H1 (cell line): ENCODE measurements around the gene PACC1. TPM values are rescaled to one million over a fixed set of nuclear protein-coding genes. Genes with fewer than 3 reads are reported as not detected.

ENCODE experiments used
- CTCF ChIA-PET: fragments of 300-600 bp; sonication (Branson Sonifier 250); formaldehyde crosslinking; loops from one replicate; lab custom pipeline; 2021; ENCODE audit not compliant: partially characterized antibody; lab: Charles Lee
- POLR2A ChIA-PET: fragments of 300-600 bp; sonication (Branson Sonifier 250); formaldehyde crosslinking; loops from one replicate; lab custom pipeline; 2021; ENCODE audit warnings: inconsistent platforms; ENCODE audit not compliant: partially characterized antibody; lab: Charles Lee
- DNase-seq, 2 experiments: peaks; one replicate each; pipeline versions ENCODE4 v3.0.0 to v3.0.0-alpha.2; 2010 to 2022; ENCODE audit warnings: low spot score in 2 of 2, low read depth in 1 of 2, mixed read lengths in 1 of 2
- FAIRE-seq: peaks from 2 replicates; lab custom pipeline; 2011; peaks lifted over from hg19 to GRCh38; lab: Jason Lieb, UNC
- H2AFZ ChIP-seq: 2 replicates; pipeline ENCODE4 v1.8.1; 2012; ENCODE audit warnings: low read length, inconsistent platforms
- H2AK5ac ChIP-seq: 2 replicates; pipeline ENCODE4 v1.6.1; 2013; ENCODE audit warnings: low read depth, low read length
- H2BK120ac ChIP-seq: replicated peaks from 2 replicates; pipeline ENCODE3; 2013; ENCODE audit warnings: low read depth, low read length, inconsistent platforms
- H2BK12ac ChIP-seq: 2 replicates; pipeline ENCODE4 v1.6.1; 2013; ENCODE audit warnings: low read depth, low read length
- H2BK15ac ChIP-seq: 2 replicates; pipeline ENCODE4 v1.6.1; 2013; ENCODE audit warnings: low read length
- H2BK20ac ChIP-seq: 2 replicates; pipeline ENCODE4 v1.6.1; 2013; ENCODE audit warnings: low read length
- H2BK5ac ChIP-seq: 2 replicates; pipeline ENCODE4 v1.6.1; 2013; ENCODE audit warnings: low read depth, low read length
- H3K14ac ChIP-seq: 2 replicates; pipeline ENCODE4 v1.6.1; 2013; ENCODE audit warnings: inconsistent platforms; ENCODE audit not compliant: insufficient read length
- H3K18ac ChIP-seq: 2 replicates; pipeline ENCODE4 v1.6.1; 2013; ENCODE audit warnings: low read length; ENCODE audit errors: extremely low read depth
- H3K23ac ChIP-seq: 2 replicates; pipeline ENCODE4 v1.6.1; 2013; ENCODE audit warnings: inconsistent platforms; ENCODE audit not compliant: insufficient read length
- H3K23me2 ChIP-seq: 2 replicates; pipeline ENCODE4 v1.6.1; 2013; ENCODE audit warnings: low read depth, low read length
- H3K27ac ChIP-seq: 2 replicates; pipeline ENCODE4 v1.6.1; 2011; ENCODE audit warnings: low read depth, low read length, inconsistent platforms
- H3K27me3 ChIP-seq, 4 experiments: replicated peaks in 1 of 4; 1 replicate in 1 of 4; 2 replicates in 3 of 4; pipeline versions ENCODE4 v1.6.1 to v1.8.1; 2011 to 2013; ENCODE audit warnings: low read length in 3 of 4, mild to moderate bottlenecking in 3 of 4, inconsistent platforms in 2 of 4, mixed read lengths in 2 of 4, moderate library complexity in 1 of 4; ENCODE audit not compliant: control insufficient read depth in 3 of 4, insufficient read depth in 3 of 4; ENCODE audit errors: extremely low read depth in 1 of 4
- H3K36me3 ChIP-seq, 4 experiments: 2 replicates each; pipeline versions ENCODE4 v1.6.1 to v1.8.1; 2011 to 2013; ENCODE audit warnings: mild to moderate bottlenecking in 4 of 4, low read length in 3 of 4, moderate library complexity in 2 of 4, control low read depth in 1 of 4, inconsistent platforms in 1 of 4; ENCODE audit not compliant: insufficient read depth in 4 of 4, control insufficient read depth in 2 of 4
- H3K4ac ChIP-seq: replicated peaks from 2 replicates; pipeline ENCODE3; 2013; ENCODE audit warnings: low read length, low read depth, mixed read lengths, inconsistent platforms; ENCODE audit not compliant: insufficient read length
- H3K4me1 ChIP-seq, 4 experiments: replicated peaks in 1 of 4; 1 replicate in 1 of 4; 2 replicates in 3 of 4; pipeline versions ENCODE4 v1.6.1 to v1.8.1; 2011 to 2013; ENCODE audit warnings: low read length in 3 of 4, inconsistent platforms in 2 of 4, mixed read lengths in 1 of 4; ENCODE audit not compliant: insufficient read depth in 4 of 4, control insufficient read depth in 3 of 4
- H3K4me2 ChIP-seq, 2 experiments: 2 replicates each; pipeline versions ENCODE4 v1.6.1 to v1.8.1; 2011 to 2013; ENCODE audit warnings: low read depth in 2 of 2, low read length in 2 of 2, control low read depth in 1 of 2, inconsistent platforms in 1 of 2, mild to moderate bottlenecking in 1 of 2; ENCODE audit not compliant: insufficient read depth in 1 of 2
- H3K4me3 ChIP-seq, 4 experiments: fragments of 200-600, 300-600 bp in 1 of 4; sonication (generic), shearing (Covaris generic), sonication (Bioruptor Twin) in 1 of 4; 2 replicates each; pipeline versions ENCODE4 v1.5.1 to v1.8.1; 2011 to 2016; ENCODE audit warnings: low read length in 4 of 4, low read depth in 3 of 4, control low read depth in 2 of 4, inconsistent platforms in 2 of 4, mild to moderate bottlenecking in 2 of 4, mixed read lengths in 1 of 4, moderate library complexity in 1 of 4; ENCODE audit not compliant: insufficient read depth in 2 of 4; ENCODE audit errors: extremely low read depth in 1 of 4
- H3K56ac ChIP-seq: replicated peaks from 2 replicates; pipeline ENCODE3; 2013; ENCODE audit warnings: low read depth, mild to moderate bottlenecking, mixed read lengths, low read length, inconsistent platforms; ENCODE audit not compliant: insufficient read length
- H3K79me1 ChIP-seq: 2 replicates; pipeline ENCODE4 v1.6.1; 2013; ENCODE audit warnings: low read depth, low read length, control low read depth
- H3K79me2 ChIP-seq, 2 experiments: 2 replicates each; pipeline versions ENCODE4 v1.6.1 to v1.8.1; 2012 to 2013; ENCODE audit warnings: low read length in 2 of 2, mild to moderate bottlenecking in 2 of 2, inconsistent platforms in 1 of 2; ENCODE audit not compliant: insufficient read depth in 2 of 2, control insufficient read depth in 1 of 2
- H3K9ac ChIP-seq, 4 experiments: replicated peaks in 1 of 4; 1 replicate in 1 of 4; 2 replicates in 3 of 4; pipeline versions ENCODE4 v1.6.1 to v1.8.1; 2011 to 2013; ENCODE audit warnings: low read depth in 3 of 4, low read length in 3 of 4, control low read depth in 2 of 4, mild to moderate bottlenecking in 2 of 4, moderate library complexity in 2 of 4, inconsistent platforms in 1 of 4; ENCODE audit errors: extremely low read depth in 1 of 4
- H3K9me3 ChIP-seq, 2 experiments: 2 replicates each; pipeline versions ENCODE4 v1.6.1 to v1.8.1; 2012 to 2013; ENCODE audit warnings: mild to moderate bottlenecking in 2 of 2, moderate library complexity in 2 of 2, control low read depth in 1 of 2, inconsistent platforms in 1 of 2, low read depth in 1 of 2, low read length in 1 of 2, mixed read lengths in 1 of 2; ENCODE audit not compliant: insufficient read depth in 2 of 2
- H4K20me1 ChIP-seq, 2 experiments: replicated peaks in 1 of 2; 2 replicates each; pipeline versions ENCODE3 to v1.8.1; 2011 to 2013; ENCODE audit warnings: inconsistent platforms in 2 of 2, low read length in 2 of 2, mild to moderate bottlenecking in 1 of 2; ENCODE audit not compliant: insufficient read depth in 2 of 2, control insufficient read depth in 1 of 2
- H4K5ac ChIP-seq: 2 replicates; pipeline ENCODE4 v1.6.1; 2013; ENCODE audit warnings: low read length, low read depth, mixed read lengths, inconsistent platforms; ENCODE audit not compliant: insufficient read length
- H4K8ac ChIP-seq: 2 replicates; pipeline ENCODE4 v1.8.0; 2013; ENCODE audit warnings: mild to moderate bottlenecking, moderate library complexity, low read length, inconsistent platforms; ENCODE audit not compliant: insufficient read depth; ENCODE audit errors: extremely low read depth
- H4K91ac ChIP-seq: replicated peaks from 2 replicates; pipeline ENCODE3; 2013; ENCODE audit warnings: low read length, mixed read lengths, inconsistent platforms; ENCODE audit not compliant: insufficient read length
- BRCA1 ChIP-seq: IDR thresholded peaks from 2 replicates; pipeline ENCODE4 v1.6.1; 2012; ENCODE audit warnings: low read depth, low read length, improper control_type of control experiment
- HDAC2 ChIP-seq, 2 experiments: fragments of 300-600 bp in 1 of 2; sonication (generic) in 1 of 2; IDR thresholded peaks; 2 replicates each; pipeline ENCODE4 v1.6.1; 2011 to 2012; ENCODE audit warnings: low read depth in 2 of 2, low read length in 2 of 2, mild to moderate bottlenecking in 2 of 2, moderate library complexity in 2 of 2, borderline replicate concordance in 1 of 2, inconsistent platforms in 1 of 2
- KDM1A ChIP-seq: fragments of 200-600, 300-600 bp; sonication (generic); IDR thresholded peaks from 2 replicates; pipeline ENCODE4 v1.7.1; 2016; ENCODE audit warnings: mild to moderate bottlenecking, low read length, borderline replicate concordance
- KDM4A ChIP-seq: IDR thresholded peaks from one replicate; pipeline ENCODE4 v1.7.1; 2012; ENCODE audit warnings: low read depth, mild to moderate bottlenecking, moderate library complexity, low read length, inconsistent platforms; ENCODE audit not compliant: severe bottlenecking
- MAX ChIP-seq: IDR thresholded peaks from 2 replicates; pipeline ENCODE4 v1.6.1; 2012; ENCODE audit warnings: inconsistent platforms
- POLR2A ChIP-seq, 2 experiments: IDR thresholded peaks; 1 replicate in 1 of 2; 2 replicates in 1 of 2; pipeline ENCODE4 v1.6.1; 2011; ENCODE audit warnings: low read depth in 2 of 2, low read length in 2 of 2, mild to moderate bottlenecking in 2 of 2; ENCODE audit errors: control extremely low read depth in 1 of 2
- POLR2AphosphoS5 ChIP-seq: IDR thresholded peaks from 2 replicates; pipeline ENCODE4 v1.6.1; 2011; ENCODE audit warnings: low read depth, low read length
- RAD21 ChIP-seq, 2 experiments: IDR thresholded peaks in 1 of 2; conservative IDR thresholded peaks in 1 of 2; 2 replicates each; pipeline ENCODE4 v1.6.1; 2011; ENCODE audit warnings: low read depth in 2 of 2, low read length in 2 of 2, improper control_type of control experiment in 1 of 2, inconsistent platforms in 1 of 2, mild to moderate bottlenecking in 1 of 2, moderate library complexity in 1 of 2
- TAF7 ChIP-seq: optimal IDR thresholded peaks from 2 replicates; pipeline ENCODE3; 2011; ENCODE audit warnings: low read depth, mild to moderate bottlenecking, inconsistent platforms, low read length, moderate library complexity, borderline replicate concordance
- ZNF274 ChIP-seq: IDR thresholded peaks from 2 replicates; pipeline ENCODE4 v1.7.0; 2012; ENCODE audit warnings: low read length, borderline replicate concordance; ENCODE audit errors: extremely low read depth
- WGBS, 2 experiments: shearing (Covaris generic) in 1 of 2; methylation state at CpG; one replicate each; pipeline versions ENCODE4 v1.1.6 to v1.1.7; 2013 to 2015; ENCODE audit warnings: low lambda C conversion rate in 2 of 2, mixed read lengths in 2 of 2, inconsistent platforms in 1 of 2, low coverage in 1 of 2, missing lambda C conversion rate in 1 of 2; ENCODE audit not compliant: insufficient replicate concordance in 2 of 2, insufficient coverage in 1 of 2, insufficient read length in 1 of 2; ENCODE audit errors: extremely low coverage in 1 of 2, missing lambda C conversion rate in 1 of 2; 5-methylcytosine and 5-hydroxymethylcytosine counted together
- polyA plus RNA-seq, 7 experiments: library from polyadenylated mRNA; depleted of rRNA in 3 of 7; stranded (reverse) in 5 of 7; unstranded in 2 of 7; fragments of >200 nt in 5 of 7; fragments of 200-250 nt in 2 of 7; gene quantifications; 1 replicate in 5 of 7; 2 replicates in 1 of 7; 4 replicates in 1 of 7; pipeline versions ENCODE4 v1.2.1 to v1.2.3, GENCODE V29; 2011 to 2013; ENCODE audit warnings: missing spikeins in 2 of 7, mixed read lengths in 2 of 7
- total RNA-seq: library from RNA; stranded (reverse); fragmentation: NEBNext Ultra II Directional; extraction: Animal tissue kit (Norgen Biotek cat#: 25700); gene quantifications from 2 replicates; pipeline ENCODE4 v1.2.1, GENCODE V29; 2021

Gene PACC1
- total and polyA plus RNA-seq, 2 of the 8 experiments (the other 6 are each of a cell fraction or from before 2014, with no cell fraction given): 18.8 to 23.5 TPM

DNA sequence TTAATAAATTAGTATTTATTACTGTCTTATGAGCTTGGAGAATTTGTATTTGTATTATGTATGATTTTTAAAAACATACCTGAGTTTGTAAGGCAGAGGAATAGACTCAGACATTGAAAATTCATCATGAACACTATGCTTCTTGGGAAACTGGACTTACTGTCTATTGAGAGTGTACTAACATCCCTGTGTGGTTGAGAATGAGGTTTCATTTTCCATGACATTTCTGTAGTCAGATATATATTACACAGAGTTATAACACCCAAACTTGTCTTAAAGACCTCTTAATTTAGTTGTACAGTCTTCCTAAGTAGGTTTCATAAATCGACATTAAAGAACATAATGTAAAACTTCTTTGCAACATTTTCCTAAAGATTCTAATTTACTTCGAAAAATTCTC lies 99.5 kb downstream of the PACC1 start:
- Histone ChIP-seq H3K4me1 (peaks cover 2 to 11% (median 5%) of the 10 kb centered on the region in 4 experiments; a peak in 2 of 7 replicates), H3K23me2 (no peaks in the 10 kb centered on the region), H3K27ac (no peak overlapping the region), H4K20me1 (peaks cover 0 to 1% of the 10 kb centered on the region in 2 experiments), H2AK5ac (no peak overlapping the region), H4K5ac (no peak overlapping the region), H2BK120ac (no peak overlapping the region), H4K8ac (no peak overlapping the region), H3K79me1 (no peaks in the 10 kb centered on the region), H4K91ac (no peak overlapping the region), H3K27me3 (no peaks in the 10 kb centered on the region), H2BK20ac (no peak overlapping the region), H3K4me2 (no peak overlapping the region), H3K9me3 (no peaks in the 10 kb centered on the region), H3K23ac (no peak overlapping the region), H3K79me2 (peaks cover 0 to 74% of the 10 kb centered on the region in 2 experiments; a peak in 2 of 4 replicates), H3K36me3 (no peaks in the 10 kb centered on the region; a peak in 1 of 8 replicates), H2AFZ (no peak overlapping the region), H3K56ac (no peak overlapping the region), H3K4ac (no peak overlapping the region), H2BK15ac (no peak overlapping the region), H2BK5ac (no peak overlapping the region), H3K18ac (no peak overlapping the region), H2BK12ac (no peak overlapping the region), H3K14ac (no peak overlapping the region), H3K9ac (no peak overlapping the region), H3K4me3 (no peak overlapping the region)
- WGBS, 2 experiments: 91% methylated on average over 2 of the region's 2 CpGs; no CpG with 5 or more reads in 1 of the 2 experiments
- POLR2A ChIA-PET: interaction anchor here (0.6 to 1.3 kb wide), 2 partner anchors 28 to 29 kb away, joined by 3 read pairs; no protein-coding TSS in a partner anchor
- no peak for DNase-seq
- CTCF ChIA-PET: interaction anchor here (0.9 to 2.4 kb wide), 7 partner anchors 23 to 350 kb away, joined by 3 to 12 read pairs (median 3); no protein-coding TSS in a partner anchor
- no peak for FAIRE-seq
- TF ChIP-seq KDM1A (no peak), HDAC2 (IDR thresholded peaks at IDR 0.05; ENCODE audit: borderline replicate concordance in 1 of 2, low read depth in 2 of 2, low read length in 2 of 2) (no peak), POLR2A (IDR thresholded peaks at IDR 0.05; ENCODE audit: control extremely low read depth in 1 of 2, low read depth in 2 of 2, low read length in 2 of 2) (no peak), MAX (no peak), TAF7 (no peak), KDM4A (no peak), ZNF274 (no peak), RAD21 (IDR thresholded peaks at IDR 0.05 in 1 of 2, conservative IDR thresholded peaks at IDR 0.05 in 1 of 2; ENCODE audit: low read depth in 2 of 2, low read length in 2 of 2) (no peak), POLR2AphosphoS5 (no peak), BRCA1 (no peak)
